ENCODE results near the gene PHLPP2.

Gene PHLPP2

GRCh38 chr16:71726476-71727315 lies 2.2 kb upstream of the PHLPP2 start:
- no peak for TF ChIP-seq EZH2 (IDR thresholded peaks at IDR 0.05; ENCODE audit: borderline replicate concordance, low read depth, low read length, severe bottlenecking)
- TF ChIP-seq CTCF (IDR thresholded peaks at IDR 0.05; ENCODE audit: borderline replicate concordance, extremely low read depth, low read length, poor library complexity, severe bottlenecking) = no peak
- H3K9me3 ChIP-seq (ENCODE audit: insufficient read depth, low read length, severe bottlenecking) = no peaks in the 10 kb centered on the region
- no peak for DNase-seq
- no peak overlapping the region for H3K4me3 ChIP-seq (ENCODE audit: low read depth in 1 of 2, low read length in 2 of 2)
- peaks cover 7% of the 10 kb centered on the region for H3K36me3 ChIP-seq (ENCODE audit: insufficient read depth, low read length)
- H2AFZ ChIP-seq (ENCODE audit: low read depth, low read length) = no peak overlapping the region
- no peak overlapping the region for H3K4me2 ChIP-seq (ENCODE audit: insufficient read depth, low read length)
- no peak overlapping the region for H3K27ac ChIP-seq (ENCODE audit: low read length)
- H3K27me3 ChIP-seq (ENCODE audit: insufficient read depth, low read length, poor library complexity) = peaks cover 10% of the 10 kb centered on the region
- H3K79me2 ChIP-seq (ENCODE audit: insufficient read depth, low read length) = no peaks in the 10 kb centered on the region
- H4K20me1 ChIP-seq (ENCODE audit: insufficient read depth, low read length) = peaks cover 9% of the 10 kb centered on the region; the same call in 1 of the 2 replicates
- peaks cover 19% of the 10 kb centered on the region for H3K4me1 ChIP-seq (ENCODE audit: insufficient read depth, low read length)
- ATAC-seq (ENCODE audit: insufficient read depth, low read depth) = no peak
- no peak overlapping the region for H3K9ac ChIP-seq (ENCODE audit: low read depth, low read length)

GRCh38 chr16:71723537-71724319 lies 773 bp downstream of the PHLPP2 start:
- Histone ChIP-seq H3K4me2 (ENCODE audit: insufficient read depth, low read length) (peak overlapping the region; percentile 99), H2AFZ (ENCODE audit: low read depth, low read length) (peak overlapping the region; percentile 78), H3K4me3 (ENCODE audit: low read depth in 1 of 2, low read length in 2 of 2) (peak overlapping the region; percentile 48 to 71; a peak in 3 of 4 replicates), H4K20me1 (ENCODE audit: insufficient read depth, low read length) (peaks cover 9% of the 10 kb centered on the region; the same call in 1 of the 2 replicates), H3K27me3 (ENCODE audit: insufficient read depth, low read length, poor library complexity) (peaks cover 10% of the 10 kb centered on the region), H3K9me3 (ENCODE audit: insufficient read depth, low read length, severe bottlenecking) (no peaks in the 10 kb centered on the region), H3K9ac (ENCODE audit: low read depth, low read length) (peak overlapping the region; percentile 67), H3K36me3 (ENCODE audit: insufficient read depth, low read length) (no peaks in the 10 kb centered on the region; the same call in 1 of the 2 replicates), H3K4me1 (ENCODE audit: insufficient read depth, low read length) (peaks cover 19% of the 10 kb centered on the region), H3K79me2 (ENCODE audit: insufficient read depth, low read length) (no peaks in the 10 kb centered on the region), H3K27ac (ENCODE audit: low read length) (no peak overlapping the region)
- ATAC-seq (ENCODE audit: insufficient read depth, low read depth) (peak; percentile 78), DNase-seq (peak; percentile 68)
- TF ChIP-seq CTCF (IDR thresholded peaks at IDR 0.05; ENCODE audit: borderline replicate concordance, extremely low read depth, low read length, poor library complexity, severe bottlenecking) (peak; percentile 5), EZH2 (IDR thresholded peaks at IDR 0.05; ENCODE audit: borderline replicate concordance, low read depth, low read length, severe bottlenecking) (no peak)

GRCh38 chr16:71722801-71723536 lies 1.5 kb downstream of the PHLPP2 start:
- peak overlapping the region; percentile 99 for H3K4me2 ChIP-seq (ENCODE audit: insufficient read depth, low read length)
- no peak for TF ChIP-seq CTCF (IDR thresholded peaks at IDR 0.05; ENCODE audit: borderline replicate concordance, extremely low read depth, low read length, poor library complexity, severe bottlenecking)
- TF ChIP-seq EZH2 (IDR thresholded peaks at IDR 0.05; ENCODE audit: borderline replicate concordance, low read depth, low read length, severe bottlenecking) = peak; percentile 54
- H3K9ac ChIP-seq (ENCODE audit: low read depth, low read length) = peak overlapping the region; percentile 67
- H3K36me3 ChIP-seq (ENCODE audit: insufficient read depth, low read length) = no peaks in the 10 kb centered on the region; the same call in 1 of the 2 replicates
- ATAC-seq (ENCODE audit: insufficient read depth, low read depth) (peak; percentile 65), DNase-seq (peak; percentile 59)
- H3K9me3 ChIP-seq (ENCODE audit: insufficient read depth, low read length, severe bottlenecking) = no peaks in the 10 kb centered on the region
- H4K20me1 ChIP-seq (ENCODE audit: insufficient read depth, low read length) = peaks cover 9% of the 10 kb centered on the region; the same call in 1 of the 2 replicates
- H3K4me1 ChIP-seq (ENCODE audit: insufficient read depth, low read length) = peaks cover 19% of the 10 kb centered on the region
- H3K27me3 ChIP-seq (ENCODE audit: insufficient read depth, low read length, poor library complexity) = peaks cover 10% of the 10 kb centered on the region
- H2AFZ ChIP-seq (ENCODE audit: low read depth, low read length) = peak overlapping the region; percentile 78
- H3K27ac ChIP-seq (ENCODE audit: low read length) = no peak overlapping the region
- no peaks in the 10 kb centered on the region for H3K79me2 ChIP-seq (ENCODE audit: insufficient read depth, low read length)
- peak overlapping the region; percentile 48 to 71; a peak in 3 of 4 replicates for H3K4me3 ChIP-seq (ENCODE audit: low read depth in 1 of 2, low read length in 2 of 2)

All from DND-41 (cell line).